Progenitor cell of endocrine pancreas (in vitro differentiated cells): ENCODE results near the gene GBGT1. TPM values are rescaled to one million over a fixed set of nuclear protein-coding genes. Genes with fewer than 3 reads are reported as not detected.

Experiments
- DNase-seq: peaks from one replicate; pipeline ENCODE4 v3.0.0; 2021; ENCODE audit warnings: low spot score; ENCODE audit not compliant: unreplicated experiment
- H3K27ac Mint-ChIP-seq: 2 replicates; pipeline ENCODE4 v1.8.0; 2021; ENCODE audit warnings: mild to moderate bottlenecking, moderate library complexity, mixed read lengths
- H3K27me3 Mint-ChIP-seq: 2 replicates; pipeline ENCODE4 v1.8.0; 2021; ENCODE audit warnings: mixed read lengths
- H3K36me3 Mint-ChIP-seq: 2 replicates; pipeline ENCODE4 v1.8.0; 2022; ENCODE audit warnings: mixed read lengths; ENCODE audit not compliant: insufficient read depth
- H3K4me1 Mint-ChIP-seq: 2 replicates; pipeline ENCODE4 v1.8.0; 2021; ENCODE audit warnings: low read depth, mixed read lengths
- H3K4me3 Mint-ChIP-seq: 2 replicates; pipeline ENCODE4 v1.8.0; 2021; ENCODE audit warnings: low read depth, mild to moderate bottlenecking, moderate library complexity, mixed read lengths
- H3K9me3 Mint-ChIP-seq: 2 replicates; pipeline ENCODE4 v1.8.0; 2021; ENCODE audit warnings: low read depth, mixed read lengths
- CTCF ChIP-seq: fragments of 200-600 bp; sonication (generic); IDR thresholded peaks from one replicate; pipeline ENCODE4 v1.5.0; 2021; ENCODE audit warnings: antibody characterized with exemption, mild to moderate bottlenecking; ENCODE audit not compliant: unreplicated experiment
- total RNA-seq: library from RNA; stranded (reverse); gene quantifications from 2 replicates; pipeline ENCODE4 v1.2.1, GENCODE V29; 2021

Gene GBGT1
- total RNA-seq, 1 donor from 2014 or later, result 5.2 TPM

- Mint-ChIP-seq H3K9me3 (no peaks in the 10 kb centered on the region), H3K27ac (no peak overlapping the region), H3K4me1 (peaks cover 2% of the 10 kb centered on the region), H3K27me3 (peaks cover 20% of the 10 kb centered on the region), H3K36me3 (no peaks in the 10 kb centered on the region), H3K4me3 (peak overlapping the region; percentile 49)
- TF ChIP-seq CTCF, result no peak
- DNase-seq, result no peak
Measured at GRCh38 chr9:133162861-133163503, 732 bp downstream of the GBGT1 start.

GRCh38 chr9:133161547-133161950 lies 2.2 kb downstream of the GBGT1 start:
- H3K4me3 Mint-ChIP-seq, result no peak overlapping the region
- H3K36me3 Mint-ChIP-seq, result no peaks in the 10 kb centered on the region
- no peak for TF ChIP-seq CTCF
- H3K27ac Mint-ChIP-seq, result no peak overlapping the region
- no peaks in the 10 kb centered on the region for H3K9me3 Mint-ChIP-seq
- peaks cover 2% of the 10 kb centered on the region for H3K4me1 Mint-ChIP-seq
- peaks cover 20% of the 10 kb centered on the region for H3K27me3 Mint-ChIP-seq
- DNase-seq, result no peak

- Mint-ChIP-seq H3K4me1 (peaks cover 2% of the 10 kb centered on the region), H3K27ac (no peak overlapping the region), H3K4me3 (no peak overlapping the region), H3K36me3 (no peaks in the 10 kb centered on the region), H3K9me3 (no peaks in the 10 kb centered on the region), H3K27me3 (peaks cover 20% of the 10 kb centered on the region)
- no peak for DNase-seq
- peak; percentile 71 for TF ChIP-seq CTCF
Measured at GRCh38 chr9:133160742-133161546, 2.8 kb downstream of the GBGT1 start.

- Mint-ChIP-seq H3K27me3 (peaks cover 11% of the 10 kb centered on the region), H3K4me3 (no peak overlapping the region), H3K9me3 (no peaks in the 10 kb centered on the region), H3K36me3 (no peaks in the 10 kb centered on the region), H3K27ac (no peak overlapping the region), H3K4me1 (no peaks in the 10 kb centered on the region)
- no peak for DNase-seq
- TF ChIP-seq CTCF, result no peak
Measured at GRCh38 chr9:133158695-133159094, 5.0 kb downstream of the GBGT1 start.

- no peak overlapping the region for H3K27ac Mint-ChIP-seq
- no peak for DNase-seq
Measured at GRCh38 chr9:133155156-133155555, 8.6 kb downstream of the GBGT1 start.

More at GRCh38 chr9:133155156-133155555, 8.6 kb downstream of the GBGT1 start:
- H3K9me3 Mint-ChIP-seq, result no peaks in the 10 kb centered on the region
- no peaks in the 10 kb centered on the region for H3K36me3 Mint-ChIP-seq
- H3K27me3 Mint-ChIP-seq, result no peaks in the 10 kb centered on the region
- no peaks in the 10 kb centered on the region for H3K4me1 Mint-ChIP-seq
- no peak for TF ChIP-seq CTCF
- H3K4me3 Mint-ChIP-seq, result no peak overlapping the region
